Heart left ventricle (tissue), 13 donors: ENCODE measurements around the gene CCDC86.

ENCODE experiments used
- CTCF ChIP-seq, 12 donors: fragments of 200-600 bp; sonication (generic) in 4 of 12; IDR thresholded peaks; one replicate each; pipeline versions ENCODE4 v1.5.0 to v1.8.0; 2018 to 2022; ENCODE audit warnings: antibody characterized with exemption in 12 of 12, mild to moderate bottlenecking in 5 of 12
- POLR2A ChIP-seq, 2 donors: fragments of 450-650 bp; IDR thresholded peaks; one replicate each; pipeline ENCODE4 v1.6.1; 2017; ENCODE audit warnings: antibody characterized with exemption in 2 of 2, mild to moderate bottlenecking in 2 of 2, moderate library complexity in 2 of 2
- donor health status: ischemic (EF 13 %, LVEDD 7.1; RV severe dilation, severe dysfunction).
- donor health status: DM: no; HTN: yes; CAD: no.
- donor health status: DM: no; HTN: no; CAD: no.
- donor health status: ischemic (EF 25% LVEDD 6.9; RV normal size, moderate dysfunction).
- donor health status: ischemic (EF 25% LVEDD 5.7; RV mildly dilated, moderate dysfunction).
- donor health status: ischemic (EF 35%, LVEDD 5.7; RV mildly dilated, moderate dysfunction).
- donor health status: nonischemic (EF 11% LVEDD 7.7; RV severe dilation, severe dysfunction).
- donor health status: DM: yes; HTN: yes; CAD: no.
- donor health status: PGD.
- donor health status: ischemic (EF 29% LVEDD 5.4; RV normal size, mild dysfunction).
- donor health status: nonischemic (EF 23%, LVEDD 6.1; RV moderate dilation, normal function).

- TF ChIP-seq CTCF (IDR thresholded peaks at IDR 0.05) (no peak), POLR2A (IDR thresholded peaks at IDR 0.05) (no peak)
These were observed 28.9 kb downstream of the CCDC86 start for GRCh38 chr11:60870733-60871377.
